Measurements from ENCODE around the gene CD3E. TPM values are rescaled to one million over a fixed set of nuclear protein-coding genes. Genes with fewer than 3 reads are reported as not detected.

CD3E gene
- total and polyA plus RNA-seq, 7 experiments from 2014 or later = 392 to 1,286 (median 692) TPM

DNA sequence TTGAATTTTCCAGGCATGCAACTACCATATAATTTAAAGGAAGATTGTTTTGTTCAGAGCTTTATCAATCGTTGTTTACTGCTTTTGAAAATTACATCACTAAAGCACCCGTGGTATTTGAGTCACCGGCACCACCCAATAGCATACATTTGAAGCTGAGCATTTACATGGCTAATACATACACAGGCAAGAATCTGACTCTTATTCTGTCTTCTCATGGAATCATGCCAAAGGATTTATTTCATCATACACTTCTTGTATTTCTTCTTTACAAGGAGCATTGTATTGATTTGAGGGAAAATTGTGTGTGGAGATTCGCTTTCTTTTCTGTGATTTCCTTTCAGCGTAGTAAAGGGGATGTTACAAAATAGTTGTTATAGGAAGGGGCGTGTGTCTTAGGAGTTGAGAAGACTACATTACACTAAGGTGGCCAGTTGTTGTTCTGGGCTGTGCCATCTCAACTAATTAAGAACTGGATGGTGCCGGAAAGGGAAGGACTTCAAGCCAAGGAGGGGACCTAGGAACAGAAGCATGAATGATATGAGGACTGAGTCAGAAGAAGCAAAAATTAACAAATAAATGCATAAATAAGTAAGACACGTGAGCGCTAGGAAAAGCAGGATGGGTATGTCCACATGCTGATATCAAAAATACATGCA lies 12.9 kb upstream of the CD3E start:
- Mint-ChIP-seq H3K27ac (no peak overlapping the region), H3K36me3 (peaks cover 0 to 3% (median 0%) of the 10 kb centered on the region in 5 donors), H3K4me3 (no peak overlapping the region), H3K4me1 (peaks cover 12 to 25% (median 20%) of the 10 kb centered on the region in 7 donors), H3K9me3 (peaks cover 0 to 3% (median 0%) of the 10 kb centered on the region in 11 donors), H3K27me3 (no peaks in the 10 kb centered on the region)
- CTCF ChIA-PET = interaction anchor here (0.5 to 2.7 kb wide), 20 partner anchors 10 to 121 kb away, joined by 3 to 56 read pairs (median 4); partner anchors contain the start of genes CD3E, JAML and MPZL2
- Histone ChIP-seq H3K36me3 (ENCODE audit: control insufficient read depth in 2 of 3, insufficient read depth in 3 of 3, low read length in 3 of 3) (no peaks in the 10 kb centered on the region), H3K4me3 (ENCODE audit: low read length) (no peak overlapping the region), H3K9me3 (ENCODE audit: control insufficient read depth in 2 of 3, low read length in 3 of 3) (no peaks in the 10 kb centered on the region), H3K4me1 (ENCODE audit: control insufficient read depth in 2 of 2, insufficient read depth in 2 of 2, low read length in 2 of 2) (peaks cover 0 to 17% of the 10 kb centered on the region in 2 donors), H3K27me3 (ENCODE audit: control insufficient read depth in 2 of 2, insufficient read depth in 2 of 2, low read length in 2 of 2) (no peaks in the 10 kb centered on the region), H3K27ac (ENCODE audit: low read depth, low read length) (no peak overlapping the region)
- POLR2A ChIA-PET = interaction anchor here (0.9 to 1.7 kb wide), 4 partner anchors 55 to 93 kb away, joined by 3 to 8 read pairs (median 5); partner anchors contain the start of gene JAML
- intact Hi-C loops (cut with micrococcal nuclease) = loop anchor here (1.0 to 10.0 kb wide), 5 partner anchors 39 to 273 kb away; partner anchors contain the start of genes MPZL3 (in 2 of the 2), IFT46 (in 1 of the 2) and JAML (in 1 of the 2)
- ATAC-seq = peak; percentile 72
- no peak for DNase-seq

DNA sequence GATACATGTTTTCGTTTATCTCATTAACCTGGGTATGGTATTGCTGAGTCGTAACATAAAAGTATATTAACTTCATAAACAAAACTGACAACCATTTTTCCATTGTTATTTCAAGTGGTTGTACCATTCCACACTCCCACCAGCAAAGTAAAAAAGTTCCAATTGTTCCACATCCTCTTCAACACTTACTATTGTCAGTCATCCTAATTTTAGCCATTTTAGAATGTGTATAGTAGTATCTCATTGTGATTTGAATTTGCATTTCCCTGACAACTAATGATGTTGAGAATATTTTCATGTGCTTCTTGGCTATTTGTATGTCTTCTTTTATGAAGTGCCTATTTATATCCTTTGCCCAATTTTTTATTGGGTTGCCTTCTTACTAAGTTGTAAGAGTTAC lies 10.5 kb upstream of the CD3E start:
- intact Hi-C loops (cut with micrococcal nuclease) = loop anchor here (5.0 to 10.0 kb wide), 2 partner anchors 42 to 271 kb away; partner anchors contain the start of genes MPZL3 (in 2 of the 2) and IFT46 (in 1 of the 2)
- ATAC-seq = no peak

DNA sequence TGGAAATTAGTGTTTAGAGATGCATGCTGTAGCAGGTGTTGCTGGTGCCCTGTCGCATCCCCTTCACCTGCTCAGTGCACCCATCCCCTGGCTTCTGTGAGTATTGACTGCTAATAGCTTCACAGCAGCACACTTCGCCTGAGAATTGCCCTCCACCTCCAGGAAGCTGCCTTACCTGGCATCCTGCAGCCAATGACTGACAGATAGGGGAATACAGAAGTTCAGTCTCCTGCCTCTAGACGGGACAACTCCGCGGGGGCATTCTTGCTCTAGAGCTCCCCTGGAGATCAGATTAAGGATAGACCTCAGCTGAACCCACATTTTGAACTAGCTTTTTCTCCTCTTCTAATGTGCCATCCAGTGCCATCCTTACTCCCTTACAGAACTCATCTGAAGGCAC lies 9.3 kb upstream of the CD3E start:
- CTCF ChIA-PET = interaction anchor here (0.7 to 3.4 kb wide), 33 partner anchors 10 to 193 kb away, joined by 3 to 39 read pairs (median 6); partner anchors contain the start of genes CD3D, CD3E, JAML and MPZL2
- intact Hi-C loops (cut with micrococcal nuclease) = loop anchor here in 1 of 2 donors (10.0 kb wide), 1 partner anchor 270 kb away; the partner anchor contains the start of gene IFT46
- ATAC-seq = no peak

More for the DNA sequence above, 10.5 kb upstream of the CD3E start:
- H3K27ac Mint-ChIP-seq = no peak overlapping the region
- H3K4me3 Mint-ChIP-seq = no peak overlapping the region
- DNase-seq = no peak
- ChIA-PET POLR2A (interaction anchor here (1.9 kb wide), 1 partner anchor 42 kb away, joined by 9 read pairs; the partner anchor contains the start of gene MPZL3), CTCF (interaction anchor here (2.6 to 3.4 kb wide), 4 partner anchors 15 to 66 kb away, joined by 11 to 39 read pairs (median 22); partner anchors contain the start of genes MPZL2 and UBE4A)
- H3K4me3 ChIP-seq (ENCODE audit: low read length) = no peak overlapping the region
- H3K4me1 ChIP-seq (ENCODE audit: control insufficient read depth in 2 of 2, insufficient read depth in 2 of 2, low read length in 2 of 2) = peaks cover 0 to 17% of the 10 kb centered on the region in 2 donors
- peaks cover 0 to 3% (median 0%) of the 10 kb centered on the region in 5 donors for H3K36me3 Mint-ChIP-seq
- peaks cover 0 to 3% (median 0%) of the 10 kb centered on the region in 11 donors for H3K9me3 Mint-ChIP-seq
- no peaks in the 10 kb centered on the region for H3K27me3 ChIP-seq (ENCODE audit: control insufficient read depth in 2 of 2, insufficient read depth in 2 of 2, low read length in 2 of 2)
- H3K27me3 Mint-ChIP-seq = no peaks in the 10 kb centered on the region
- H3K36me3 ChIP-seq (ENCODE audit: control insufficient read depth in 2 of 3, insufficient read depth in 3 of 3, low read length in 3 of 3) = no peaks in the 10 kb centered on the region
- H3K9me3 ChIP-seq (ENCODE audit: control insufficient read depth in 2 of 3, low read length in 3 of 3) = no peaks in the 10 kb centered on the region
- peaks cover 12 to 29% (median 21%) of the 10 kb centered on the region in 7 donors for H3K4me1 Mint-ChIP-seq
- H3K27ac ChIP-seq (ENCODE audit: low read depth, low read length) = no peak overlapping the region

DNA sequence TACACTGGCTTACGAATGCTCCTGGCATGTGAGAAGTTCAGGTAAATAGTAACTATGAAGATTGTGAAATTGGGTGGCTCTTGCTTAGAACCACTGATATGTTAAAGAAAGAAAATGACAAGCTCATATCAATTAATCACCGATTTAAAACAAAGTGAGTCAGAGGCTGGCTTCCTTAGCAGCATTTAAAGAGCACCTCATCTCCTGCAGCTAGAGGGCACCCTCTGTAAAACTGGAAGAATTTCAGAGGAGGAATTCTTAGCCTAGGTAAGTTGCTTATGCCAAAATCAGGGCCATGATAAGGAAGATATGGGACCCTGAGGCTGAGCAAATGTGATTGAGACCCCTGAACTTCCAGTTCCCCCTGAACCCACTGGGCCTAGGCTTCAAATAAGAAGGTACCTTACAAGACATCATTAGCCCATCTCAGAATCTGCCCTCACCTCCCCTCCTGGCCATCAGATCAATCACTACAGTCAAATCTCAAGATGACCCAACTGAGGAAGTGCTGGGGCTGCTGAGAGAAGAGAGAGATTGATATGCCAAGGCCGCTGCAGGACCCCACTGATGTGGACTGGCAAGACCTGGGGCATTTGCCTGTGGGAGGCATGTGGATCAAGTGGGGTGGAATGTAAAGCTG lies 8.6 kb upstream of the CD3E start:
- Mint-ChIP-seq H3K27me3 (no peaks in the 10 kb centered on the region), H3K27ac (peak overlapping the region; percentile 39 to 84 (median 61)), H3K4me1 (peaks cover 13 to 34% (median 30%) of the 10 kb centered on the region in 7 donors), H3K9me3 (peaks cover 0 to 1% (median 0%) of the 10 kb centered on the region in 11 donors), H3K36me3 (no peaks in the 10 kb centered on the region), H3K4me3 (no peak overlapping the region)
- H3K9me3 ChIP-seq (ENCODE audit: control insufficient read depth in 2 of 3, low read length in 3 of 3) = no peaks in the 10 kb centered on the region
- no peak overlapping the region for H3K4me3 ChIP-seq (ENCODE audit: low read length)
- H3K27ac ChIP-seq (ENCODE audit: low read depth, low read length) = peak overlapping the region; percentile 44
- ATAC-seq (peak; percentile 74), DNase-seq (peak in 7 of 9 donors; percentile 38 to 60 (median 52))
- H3K4me1 ChIP-seq (ENCODE audit: control insufficient read depth in 2 of 2, insufficient read depth in 2 of 2, low read length in 2 of 2) = peaks cover 0 to 15% of the 10 kb centered on the region in 2 donors
- ChIA-PET POLR2A (interaction anchor here (0.7 to 2.9 kb wide), 13 partner anchors 9 to 100 kb away, joined by 3 to 26 read pairs (median 4); partner anchors contain the start of genes CD3E, MPZL3 and UBE4A), CTCF (interaction anchor here (0.7 to 3.4 kb wide), 32 partner anchors 9 to 192 kb away, joined by 3 to 39 read pairs (median 6); partner anchors contain the start of genes CD3D, CD3E, JAML and MPZL2)
- H3K36me3 ChIP-seq (ENCODE audit: control insufficient read depth in 2 of 3, insufficient read depth in 3 of 3, low read length in 3 of 3) = no peaks in the 10 kb centered on the region
- intact Hi-C loops (cut with micrococcal nuclease) = loop anchor here (1.0 to 10.0 kb wide), 4 partner anchors 8 to 269 kb away; partner anchors contain the start of genes CD3E (in 2 of the 2) and IFT46 (in 1 of the 2)
- no peaks in the 10 kb centered on the region for H3K27me3 ChIP-seq (ENCODE audit: control insufficient read depth in 2 of 2, insufficient read depth in 2 of 2, low read length in 2 of 2)

More for the DNA sequence above, 9.3 kb upstream of the CD3E start:
- H3K4me1 ChIP-seq (ENCODE audit: control insufficient read depth in 2 of 2, insufficient read depth in 2 of 2, low read length in 2 of 2) = peaks cover 0 to 17% of the 10 kb centered on the region in 2 donors
- no peak overlapping the region for H3K4me3 ChIP-seq (ENCODE audit: low read length)
- DNase-seq = no peak
- Mint-ChIP-seq H3K4me1 (peaks cover 16 to 31% (median 28%) of the 10 kb centered on the region in 7 donors), H3K36me3 (no peaks in the 10 kb centered on the region), H3K27ac (peak overlapping the region in 5 of 9 donors; percentile 43 to 84 (median 67)), H3K27me3 (no peaks in the 10 kb centered on the region), H3K4me3 (no peak overlapping the region), H3K9me3 (peaks cover 0 to 1% (median 0%) of the 10 kb centered on the region in 11 donors)
- H3K27ac ChIP-seq (ENCODE audit: low read depth, low read length) = no peak overlapping the region
- no peaks in the 10 kb centered on the region for H3K27me3 ChIP-seq (ENCODE audit: control insufficient read depth in 2 of 2, insufficient read depth in 2 of 2, low read length in 2 of 2)
- no peaks in the 10 kb centered on the region for H3K36me3 ChIP-seq (ENCODE audit: control insufficient read depth in 2 of 3, insufficient read depth in 3 of 3, low read length in 3 of 3)
- no peaks in the 10 kb centered on the region for H3K9me3 ChIP-seq (ENCODE audit: control insufficient read depth in 2 of 3, low read length in 3 of 3)
- POLR2A ChIA-PET = interaction anchor here (0.7 to 2.9 kb wide), 12 partner anchors 10 to 99 kb away, joined by 3 to 26 read pairs (median 4); partner anchors contain the start of genes CD3E, MPZL3 and UBE4A

DNA sequence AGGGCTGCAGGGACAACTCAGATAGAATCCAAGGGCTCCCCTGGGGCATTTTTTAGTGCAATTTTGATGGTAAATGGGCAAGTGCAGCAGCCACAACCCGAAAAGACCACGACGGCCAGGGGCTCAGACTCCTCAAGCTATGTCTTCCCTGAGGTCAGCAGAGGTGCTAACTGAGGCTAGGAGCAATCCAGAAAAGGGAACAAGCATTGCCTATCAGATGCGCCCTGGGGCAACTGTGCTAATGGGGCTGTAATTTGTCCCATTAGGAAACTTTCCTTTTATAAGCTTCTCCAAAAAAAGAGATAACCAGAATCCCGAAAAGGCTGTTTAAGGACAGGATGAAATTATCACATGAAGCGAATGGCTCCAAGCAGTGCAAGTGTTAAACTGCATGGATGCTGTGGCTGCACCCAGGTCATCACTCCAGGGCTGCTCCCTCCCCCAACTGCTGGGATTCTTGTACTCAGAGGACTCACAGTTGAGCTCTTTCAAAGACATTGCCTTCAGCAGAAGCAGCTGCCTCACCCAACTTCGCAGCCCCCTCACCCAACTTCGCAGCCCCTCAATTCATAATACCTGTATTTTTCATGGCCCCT lies 2.8 kb upstream of the CD3E start:
- no peak for DNase-seq
- H3K4me1 Mint-ChIP-seq = peaks cover 30 to 68% (median 53%) of the 10 kb centered on the region in 7 donors
- H3K4me1 ChIP-seq (ENCODE audit: control insufficient read depth in 2 of 2, insufficient read depth in 2 of 2, low read length in 2 of 2) = peaks cover 19 to 39% of the 10 kb centered on the region in 2 donors
- H3K27me3 ChIP-seq (ENCODE audit: control insufficient read depth in 2 of 2, insufficient read depth in 2 of 2, low read length in 2 of 2) = no peaks in the 10 kb centered on the region
- no peaks in the 10 kb centered on the region for H3K27me3 Mint-ChIP-seq
- H3K9me3 Mint-ChIP-seq = no peaks in the 10 kb centered on the region
- peak overlapping the region in 4 of 10 donors; percentile 19 to 99 (median 70) for H3K4me3 Mint-ChIP-seq
- no peak for ATAC-seq
- peaks cover 5 to 18% (median 13%) of the 10 kb centered on the region in 5 donors for H3K36me3 Mint-ChIP-seq
- POLR2A ChIA-PET = interaction anchor here (1.2 to 5.2 kb wide), 2 partner anchors 8 to 103 kb away, joined by 3 to 31 read pairs; no protein-coding TSS in a partner anchor
- peak overlapping the region in 8 of 9 donors; percentile 43 to 100 (median 100) for H3K27ac Mint-ChIP-seq
- no peak overlapping the region for H3K4me3 ChIP-seq (ENCODE audit: low read length)
- no peaks in the 10 kb centered on the region for H3K36me3 ChIP-seq (ENCODE audit: control insufficient read depth in 2 of 3, insufficient read depth in 3 of 3, low read length in 3 of 3)
- H3K9me3 ChIP-seq (ENCODE audit: control insufficient read depth in 2 of 3, low read length in 3 of 3) = no peaks in the 10 kb centered on the region
- no peak overlapping the region for H3K27ac ChIP-seq (ENCODE audit: low read depth, low read length)
- intact Hi-C loops (cut with micrococcal nuclease) = loop anchor here in 1 of 2 donors (5.0 kb wide), 1 partner anchor 266 kb away; the partner anchor contains the start of gene IFT46
- CTCF ChIA-PET = interaction anchor here (0.9 to 8.6 kb wide), 6 partner anchors 10 to 49 kb away, joined by 3 to 90 read pairs (median 6); partner anchors contain the start of genes CD3D and CD3G
